ENCODE measurements around the gene CLIP2. TPM values are rescaled to one million over a fixed set of nuclear protein-coding genes. Genes with fewer than 3 reads are reported as not detected.

The CLIP2 gene
- total RNA-seq (19.1 TPM), polyA plus RNA-seq (ENCODE audit: insufficient read depth, low read depth, low replicate concordance) (5.8 TPM)
- long read RNA-seq, donor 1, full-length matches to known transcripts, result 2 of 2 reads
- long read RNA-seq, donor 1, partial matches to known transcripts, result 0 of 2 reads
- long read RNA-seq, donor 1, other reads (novel, unspliced or antisense), result 0 of 2 reads
- long read RNA-seq, donor 2, full-length matches to known transcripts, result 3 of 13 reads
- long read RNA-seq, donor 2, partial matches to known transcripts, result 10 of 13 reads
- long read RNA-seq, donor 2, other reads (novel, unspliced or antisense), result 0 of 13 reads
- long read RNA-seq, donor 3, full-length matches to known transcripts, result 2 of 7 reads
- long read RNA-seq, donor 3, partial matches to known transcripts, result 5 of 7 reads
- long read RNA-seq, donor 3, other reads (novel, unspliced or antisense), result 0 of 7 reads
- long read RNA-seq, donor 4, full-length matches to known transcripts, result 6 of 6 reads
- long read RNA-seq, donor 4, partial matches to known transcripts, result 0 of 6 reads
- long read RNA-seq, donor 4, other reads (novel, unspliced or antisense), result 0 of 6 reads
- long read RNA-seq, donor 5, result 0 reads
- long read RNA-seq, donor 6, result 0 reads
- long read RNA-seq, donor 7, full-length matches to known transcripts, result 7 of 18 reads
- long read RNA-seq, donor 7, partial matches to known transcripts, result 5 of 18 reads
- long read RNA-seq, donor 7, other reads (novel, unspliced or antisense), result 6 of 18 reads
- long read RNA-seq, donor 8, full-length matches to known transcripts, result 2 of 2 reads
- long read RNA-seq, donor 8, partial matches to known transcripts, result 0 of 2 reads
- long read RNA-seq, donor 8, other reads (novel, unspliced or antisense), result 0 of 2 reads
- long read RNA-seq, donor 9, full-length matches to known transcripts, result 1 of 7 reads
- long read RNA-seq, donor 9, partial matches to known transcripts, result 6 of 7 reads
- long read RNA-seq, donor 9, other reads (novel, unspliced or antisense), result 0 of 7 reads
- long read RNA-seq, donor 10, result 0 reads

DNA sequence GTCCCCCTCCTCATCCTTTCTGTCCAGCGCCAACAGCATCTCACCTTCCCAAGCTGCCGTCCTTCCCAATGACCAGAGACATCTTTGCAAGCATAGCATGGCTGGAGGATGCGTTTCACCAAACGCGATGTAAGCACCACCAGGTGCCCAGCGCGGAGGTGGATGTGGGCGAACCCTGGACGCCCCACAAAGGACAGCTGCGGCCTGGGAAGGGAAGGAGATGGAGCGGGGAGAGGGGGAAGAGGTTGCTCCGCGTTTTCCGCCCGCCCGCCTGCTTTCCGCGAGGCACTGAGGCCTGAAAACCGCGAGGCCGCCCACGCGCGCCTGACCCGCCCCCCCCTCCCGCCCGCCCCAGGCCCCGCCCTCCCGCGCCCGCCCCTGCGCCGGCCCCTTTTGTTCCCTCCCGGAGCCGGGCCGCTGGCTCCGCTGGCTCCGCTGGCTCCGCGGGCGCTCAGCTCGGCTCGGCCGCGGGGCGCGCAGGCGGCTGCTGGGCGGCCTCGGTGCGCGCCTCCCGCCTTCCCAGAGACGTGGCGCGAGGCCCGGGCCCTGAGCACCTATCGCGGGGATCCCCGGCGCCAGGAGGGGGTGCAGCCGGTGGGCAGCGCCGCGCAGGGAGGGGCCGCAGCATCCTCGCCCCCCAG lies at the start of gene CLIP2:
TSS of gene CLIP2 (plus strand) at position 390 of the 641 bp plus-strand sequence. CDS start 28,140 bp downstream, outside the sequence.
- H3K4me1 ChIP-seq (ENCODE audit: control insufficient read depth in 2 of 3, insufficient read depth in 2 of 3, low read depth in 1 of 3, low read length in 3 of 3), result peaks cover 0 to 15% (median 0%) of the 10 kb centered on the region in 3 donors
- peak within 1 kb of the TSS in 2 of 3 donors; percentile 51 to 92 for H3K9ac ChIP-seq (ENCODE audit: low read length in 3 of 3)
- no peaks in the 10 kb centered on the region for H3K27me3 ChIP-seq (ENCODE audit: control insufficient read depth, insufficient read depth, low read length)
- FAIRE-seq (no peak), DNase-seq (peak; percentile 84 to 92 (median 91))
- no peaks in the 10 kb centered on the region for H3K9me3 ChIP-seq (ENCODE audit: control insufficient read depth in 2 of 3, insufficient read depth in 1 of 3, low read length in 3 of 3)
- no peaks in the 10 kb centered on the region for H3K36me3 ChIP-seq (ENCODE audit: control insufficient read depth in 2 of 3, insufficient read depth in 3 of 3, low read length in 3 of 3)
- H3K27ac ChIP-seq (ENCODE audit: low read depth in 2 of 2, low read length in 2 of 2), result peak within 1 kb of the TSS; percentile 43 to 89
- TF ChIP-seq CTCF (IDR thresholded peaks at IDR 0.05; ENCODE audit: borderline replicate concordance, extremely low read depth, insufficient read depth), result no peak
- intact Hi-C loops (cut with DNase I), result no loop called here
- H3K4me3 ChIP-seq (ENCODE audit: low read length in 3 of 3), result peak within 1 kb of the TSS; percentile 26 to 81 (median 62)

- no peak overlapping the region for H3K4me3 ChIP-seq (ENCODE audit: low read length in 3 of 3)
- no peaks in the 10 kb centered on the region for H3K4me1 ChIP-seq (ENCODE audit: control insufficient read depth in 2 of 3, insufficient read depth in 2 of 3, low read depth in 1 of 3, low read length in 3 of 3)
- peaks cover 7 to 20% (median 17%) of the 10 kb centered on the region in 3 donors for H3K36me3 ChIP-seq (ENCODE audit: control insufficient read depth in 2 of 3, insufficient read depth in 3 of 3, low read length in 3 of 3)
- H3K9me3 ChIP-seq (ENCODE audit: control insufficient read depth in 2 of 3, insufficient read depth in 1 of 3, low read length in 3 of 3), result no peaks in the 10 kb centered on the region
- no peak overlapping the region for H3K9ac ChIP-seq (ENCODE audit: low read length in 3 of 3)
- intact Hi-C loops (cut with DNase I), result no loop called here
- no peak for DNase-seq
- no peak for TF ChIP-seq CTCF (IDR thresholded peaks at IDR 0.05; ENCODE audit: borderline replicate concordance, extremely low read depth, insufficient read depth)
- no peak for FAIRE-seq
- no peak overlapping the region for H3K27ac ChIP-seq (ENCODE audit: low read depth in 2 of 2, low read length in 2 of 2)
- no peaks in the 10 kb centered on the region for H3K27me3 ChIP-seq (ENCODE audit: control insufficient read depth, insufficient read depth, low read length)
Measured at GRCh38 chr7:74240482-74240881, 48.7 kb upstream of the CLIP2 start.

DNA sequence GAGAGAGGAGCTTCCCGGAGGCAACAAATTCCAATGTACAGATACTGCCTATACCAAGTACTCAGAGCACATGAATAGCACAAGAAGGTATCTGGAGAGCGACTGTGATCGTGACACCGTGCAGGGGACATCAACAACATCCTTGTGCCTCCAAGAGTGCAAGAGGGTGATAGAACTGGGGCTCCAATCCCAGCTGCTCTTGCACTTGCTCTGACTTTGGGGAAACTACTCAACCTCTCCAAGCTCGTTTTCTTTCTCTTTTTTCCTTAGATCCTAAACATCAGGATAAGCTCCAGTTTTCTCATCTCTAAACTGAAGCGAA lies 47.1 kb upstream of the CLIP2 start:
- Histone ChIP-seq H3K4me3 (ENCODE audit: low read length in 3 of 3) (no peak overlapping the region), H3K27ac (ENCODE audit: low read depth in 2 of 2, low read length in 2 of 2) (no peak overlapping the region), H3K36me3 (ENCODE audit: control insufficient read depth in 2 of 3, insufficient read depth in 3 of 3, low read length in 3 of 3) (peaks cover 5 to 20% (median 17%) of the 10 kb centered on the region in 3 donors), H3K4me1 (ENCODE audit: control insufficient read depth in 2 of 3, insufficient read depth in 2 of 3, low read depth in 1 of 3, low read length in 3 of 3) (no peaks in the 10 kb centered on the region), H3K9me3 (ENCODE audit: control insufficient read depth in 2 of 3, insufficient read depth in 1 of 3, low read length in 3 of 3) (no peaks in the 10 kb centered on the region), H3K27me3 (ENCODE audit: control insufficient read depth, insufficient read depth, low read length) (no peaks in the 10 kb centered on the region), H3K9ac (ENCODE audit: low read length in 3 of 3) (no peak overlapping the region)
- no peak for FAIRE-seq
- TF ChIP-seq CTCF (IDR thresholded peaks at IDR 0.05; ENCODE audit: borderline replicate concordance, extremely low read depth, insufficient read depth), result no peak
- intact Hi-C loops (cut with DNase I), result no loop called here
- DNase-seq, result no peak

All from kidney (tissue), 22 donors.